ENCODE measurements around the gene PHC1. TPM values are rescaled to one million over a fixed set of nuclear protein-coding genes. Genes with fewer than 3 reads are reported as not detected.

The PHC1 gene
- total RNA-seq, 2 donors from 2014 or later = 50.1 to 55.9 TPM

GRCh38 chr12:8956772-8957171 is 42.5 kb downstream of the PHC1 start:
- Histone ChIP-seq H3K4me3 (no peak overlapping the region), H3K4me1 (ENCODE audit: control insufficient read depth in 1 of 2, low read depth in 2 of 2) (no peaks in the 10 kb centered on the region), H3K9me3 (no peaks in the 10 kb centered on the region), H3K27me3 (replicated peaks; ENCODE audit: insufficient read depth) (no peaks in the 10 kb centered on the region), H3K36me3 (no peaks in the 10 kb centered on the region), H3K27ac (no peak overlapping the region)
- ATAC-seq (ENCODE audit: insufficient number of reproducible peaks, low FRiP score, low read depth) (no peak), DNase-seq (ENCODE audit: low spot score) (no peak)
- TF ChIP-seq, protein P1, sequence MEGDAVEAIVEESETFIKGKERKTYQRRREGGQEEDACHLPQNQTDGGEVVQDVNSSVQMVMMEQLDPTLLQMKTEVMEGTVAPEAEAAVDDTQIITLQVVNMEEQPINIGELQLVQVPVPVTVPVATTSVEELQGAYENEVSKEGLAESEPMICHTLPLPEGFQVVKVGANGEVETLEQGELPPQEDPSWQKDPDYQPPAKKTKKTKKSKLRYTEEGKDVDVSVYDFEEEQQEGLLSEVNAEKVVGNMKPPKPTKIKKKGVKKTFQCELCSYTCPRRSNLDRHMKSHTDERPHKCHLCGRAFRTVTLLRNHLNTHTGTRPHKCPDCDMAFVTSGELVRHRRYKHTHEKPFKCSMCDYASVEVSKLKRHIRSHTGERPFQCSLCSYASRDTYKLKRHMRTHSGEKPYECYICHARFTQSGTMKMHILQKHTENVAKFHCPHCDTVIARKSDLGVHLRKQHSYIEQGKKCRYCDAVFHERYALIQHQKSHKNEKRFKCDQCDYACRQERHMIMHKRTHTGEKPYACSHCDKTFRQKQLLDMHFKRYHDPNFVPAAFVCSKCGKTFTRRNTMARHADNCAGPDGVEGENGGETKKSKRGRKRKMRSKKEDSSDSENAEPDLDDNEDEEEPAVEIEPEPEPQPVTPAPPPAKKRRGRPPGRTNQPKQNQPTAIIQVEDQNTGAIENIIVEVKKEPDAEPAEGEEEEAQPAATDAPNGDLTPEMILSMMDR (IDR thresholded peaks at IDR 0.05) = no peak

DNA sequence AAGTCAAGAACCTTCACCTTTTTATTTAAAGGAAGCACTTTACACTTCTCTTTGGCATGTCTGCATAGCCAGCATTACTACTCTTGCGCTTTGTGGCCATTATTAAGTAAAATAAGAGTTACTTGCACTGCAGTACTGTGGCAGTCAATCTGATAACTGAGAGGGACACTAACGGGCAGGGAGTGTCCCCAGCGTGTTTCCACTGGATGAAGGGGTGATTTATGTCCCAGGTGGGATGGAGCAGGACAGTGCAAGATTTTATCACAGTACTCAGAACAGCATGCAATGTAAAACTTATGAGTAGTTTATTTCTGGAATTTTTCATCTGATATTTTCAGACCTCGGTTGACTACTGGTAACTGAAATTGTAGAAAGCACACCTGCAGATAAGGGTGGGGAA is 43.3 kb downstream of the PHC1 start:
- Histone ChIP-seq H3K27me3 (replicated peaks; ENCODE audit: insufficient read depth) (no peaks in the 10 kb centered on the region), H3K4me1 (ENCODE audit: control insufficient read depth in 1 of 2, low read depth in 2 of 2) (no peaks in the 10 kb centered on the region), H3K4me3 (no peak overlapping the region), H3K36me3 (no peaks in the 10 kb centered on the region), H3K9me3 (no peaks in the 10 kb centered on the region), H3K27ac (no peak overlapping the region)
- no peak for DNase-seq (ENCODE audit: low spot score)
- TF ChIP-seq, protein P1 (IDR thresholded peaks at IDR 0.05) = no peak
- ATAC-seq (ENCODE audit: insufficient number of reproducible peaks, low FRiP score, low read depth) = no peak

DNA sequence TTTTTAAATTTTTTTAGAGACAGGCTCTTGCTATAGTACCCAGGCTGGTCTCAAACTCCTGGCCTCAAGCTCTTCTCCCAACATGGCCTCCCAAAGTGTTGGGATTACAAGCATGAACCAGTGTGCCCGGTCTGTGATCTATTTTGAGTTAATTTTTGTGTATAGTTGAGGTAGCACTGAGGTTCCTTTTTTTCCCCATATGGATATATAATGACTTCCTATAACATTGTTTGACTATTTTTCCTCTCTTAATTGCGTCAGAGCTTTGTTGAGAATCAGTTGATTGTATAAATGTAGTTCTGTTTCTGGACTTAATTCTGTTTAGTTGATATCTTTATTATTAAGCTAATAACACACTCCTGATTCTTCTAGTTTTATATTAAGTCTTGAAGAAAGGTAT is 43.8 kb downstream of the PHC1 start:
- no peaks in the 10 kb centered on the region for H3K9me3 ChIP-seq
- no peak overlapping the region for H3K27ac ChIP-seq
- DNase-seq (ENCODE audit: low spot score) (no peak), ATAC-seq (ENCODE audit: insufficient number of reproducible peaks, low FRiP score, low read depth) (no peak)
- H3K27me3 ChIP-seq (replicated peaks; ENCODE audit: insufficient read depth) = no peaks in the 10 kb centered on the region
- no peak overlapping the region for H3K4me3 ChIP-seq
- TF ChIP-seq, protein P1 (IDR thresholded peaks at IDR 0.05) = no peak
- H3K4me1 ChIP-seq (ENCODE audit: control insufficient read depth in 1 of 2, low read depth in 2 of 2) = no peaks in the 10 kb centered on the region
- no peaks in the 10 kb centered on the region for H3K36me3 ChIP-seq

DNA sequence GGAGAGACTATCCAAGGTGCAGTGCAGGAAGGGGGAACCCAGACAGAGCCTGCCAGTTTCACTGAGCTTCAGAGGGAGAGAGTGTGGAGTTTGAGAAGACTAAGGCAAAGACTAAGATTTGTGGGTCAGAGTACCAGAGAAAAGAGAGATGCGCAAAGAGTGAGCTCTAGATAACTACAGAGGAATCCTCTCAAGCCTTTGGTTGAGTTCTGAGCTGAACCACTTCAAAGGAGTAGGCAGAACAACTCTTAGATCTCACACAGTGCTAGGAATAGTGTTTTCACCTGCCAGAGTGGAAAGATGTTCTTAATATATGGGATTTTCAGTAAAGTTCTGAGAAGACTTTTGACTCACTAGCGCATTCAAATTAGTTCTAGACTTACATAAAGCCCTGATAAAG is 45.9 kb downstream of the PHC1 start:
- DNase-seq (ENCODE audit: low spot score) (no peak), ATAC-seq (ENCODE audit: insufficient number of reproducible peaks, low FRiP score, low read depth) (no peak)
- no peaks in the 10 kb centered on the region for H3K27me3 ChIP-seq (replicated peaks; ENCODE audit: insufficient read depth)
- H3K4me3 ChIP-seq = no peak overlapping the region
- H3K9me3 ChIP-seq = no peaks in the 10 kb centered on the region
- H3K4me1 ChIP-seq (ENCODE audit: control insufficient read depth in 1 of 2, low read depth in 2 of 2) = no peaks in the 10 kb centered on the region
- no peak overlapping the region for H3K27ac ChIP-seq
- TF ChIP-seq, protein P1 (IDR thresholded peaks at IDR 0.05) = no peak
- H3K36me3 ChIP-seq = no peaks in the 10 kb centered on the region

DNA sequence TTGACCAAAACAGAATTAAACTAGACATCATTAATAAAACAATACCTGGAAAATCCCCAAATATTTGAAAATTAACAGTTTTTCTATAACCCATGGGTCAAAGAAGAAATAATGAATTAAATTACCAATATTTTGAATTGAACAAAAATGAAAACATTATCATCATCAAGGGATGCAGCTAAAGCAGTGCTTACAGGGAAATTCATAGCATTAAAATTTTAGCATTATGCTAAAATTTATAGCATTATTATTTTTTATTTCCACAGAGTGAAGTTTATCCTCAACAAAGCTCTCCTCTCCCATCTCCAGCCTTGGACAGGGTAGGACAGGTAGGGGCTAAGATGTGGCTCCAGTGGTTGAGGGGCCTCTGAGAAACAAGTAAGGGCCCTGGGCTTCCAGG is 54.5 kb downstream of the PHC1 start:
- ATAC-seq (ENCODE audit: insufficient number of reproducible peaks, low FRiP score, low read depth) = no peak
- Histone ChIP-seq H3K27me3 (replicated peaks; ENCODE audit: insufficient read depth) (no peaks in the 10 kb centered on the region), H3K9me3 (peaks cover 20% of the 10 kb centered on the region), H3K27ac (no peak overlapping the region), H3K4me1 (ENCODE audit: control insufficient read depth in 1 of 2, low read depth in 2 of 2) (no peaks in the 10 kb centered on the region), H3K4me3 (no peak overlapping the region), H3K36me3 (no peaks in the 10 kb centered on the region)
- DNase-seq (ENCODE audit: low spot score) = no peak
- TF ChIP-seq, protein P1 (IDR thresholded peaks at IDR 0.05) = no peak
